Endothelial cell of umbilical vein (primary cell): Measurements from ENCODE around the gene SPAG7.
A peak's percentile ranks its signal among the peaks of the same experiment; 100 is the strongest.

Experiments
- CTCF ChIP-seq, 2 donors: IDR thresholded peaks; 1 replicate in 1 of 2; 2 replicates in 1 of 2; pipeline ENCODE4 v1.5.1; 2011; ENCODE audit warnings: low read length in 2 of 2, mild to moderate bottlenecking in 2 of 2, moderate library complexity in 2 of 2, control low read depth in 1 of 2, inconsistent platforms in 1 of 2, low read depth in 1 of 2; ENCODE audit not compliant: insufficient read depth in 1 of 2; ENCODE audit errors: extremely low read depth in 1 of 2
- EZH2 ChIP-seq: IDR thresholded peaks from 2 replicates; pipeline ENCODE4 v1.6.1; 2012; ENCODE audit warnings: borderline replicate concordance, low read depth, mild to moderate bottlenecking, moderate library complexity, low read length, inconsistent platforms; ENCODE audit not compliant: severe bottlenecking
- FOS ChIP-seq: IDR thresholded peaks from 2 replicates; pipeline ENCODE4 v1.6.1; 2011; ENCODE audit warnings: mild to moderate bottlenecking, low read length, moderate library complexity, borderline replicate concordance; ENCODE audit not compliant: insufficient read depth
- GATA2 ChIP-seq: IDR thresholded peaks from 2 replicates; pipeline ENCODE4 v1.7.0; 2011; ENCODE audit warnings: low read depth, mild to moderate bottlenecking, moderate library complexity, mixed read lengths, low read length; ENCODE audit not compliant: insufficient read length, insufficient read depth
- JUN ChIP-seq: IDR thresholded peaks from 2 replicates; pipeline ENCODE4 v1.6.1; 2011; ENCODE audit warnings: borderline replicate concordance, low read depth; ENCODE audit not compliant: insufficient read length, insufficient read depth
- MAX ChIP-seq: IDR thresholded peaks from 2 replicates; pipeline ENCODE4 v1.6.1; 2011; ENCODE audit not compliant: insufficient read depth, insufficient read length
- MYC ChIP-seq: IDR thresholded peaks from one replicate; pipeline ENCODE4 v1.6.1; 2011; ENCODE audit warnings: mild to moderate bottlenecking, low read depth, low read length
- POLR2A ChIP-seq: IDR thresholded peaks from 2 replicates; pipeline ENCODE4 v1.6.1; 2012; ENCODE audit warnings: low read depth, mild to moderate bottlenecking, control low read depth, low read length
- POLR2AphosphoS5 ChIP-seq: IDR thresholded peaks from 2 replicates; pipeline ENCODE4 v1.6.1; 2012; ENCODE audit warnings: low read depth, mild to moderate bottlenecking, control low read depth, low read length, moderate library complexity; ENCODE audit not compliant: insufficient read depth

GRCh38 chr17:4947010-4947410 is 20.6 kb downstream of the SPAG7 start:
- no peak for TF ChIP-seq JUN
- no peak for TF ChIP-seq GATA2
- TF ChIP-seq CTCF (IDR thresholded peaks at IDR 0.05; ENCODE audit: extremely low read depth in 1 of 2, insufficient read depth in 1 of 2, low read depth in 1 of 2, low read length in 2 of 2): no peak
- TF ChIP-seq FOS: no peak
- no peak for TF ChIP-seq POLR2A
- peak; percentile 26 for TF ChIP-seq POLR2AphosphoS5
- no peak for TF ChIP-seq MAX
- TF ChIP-seq EZH2: no peak
- no peak for TF ChIP-seq MYC
